Measurements from ENCODE around the gene CXCL16. TPM values are rescaled to one million over a fixed set of nuclear protein-coding genes. Genes with fewer than 3 reads are reported as not detected.

CXCL16 gene
- total RNA-seq, 1 donor from 2014 or later: 0.21 TPM

DNA sequence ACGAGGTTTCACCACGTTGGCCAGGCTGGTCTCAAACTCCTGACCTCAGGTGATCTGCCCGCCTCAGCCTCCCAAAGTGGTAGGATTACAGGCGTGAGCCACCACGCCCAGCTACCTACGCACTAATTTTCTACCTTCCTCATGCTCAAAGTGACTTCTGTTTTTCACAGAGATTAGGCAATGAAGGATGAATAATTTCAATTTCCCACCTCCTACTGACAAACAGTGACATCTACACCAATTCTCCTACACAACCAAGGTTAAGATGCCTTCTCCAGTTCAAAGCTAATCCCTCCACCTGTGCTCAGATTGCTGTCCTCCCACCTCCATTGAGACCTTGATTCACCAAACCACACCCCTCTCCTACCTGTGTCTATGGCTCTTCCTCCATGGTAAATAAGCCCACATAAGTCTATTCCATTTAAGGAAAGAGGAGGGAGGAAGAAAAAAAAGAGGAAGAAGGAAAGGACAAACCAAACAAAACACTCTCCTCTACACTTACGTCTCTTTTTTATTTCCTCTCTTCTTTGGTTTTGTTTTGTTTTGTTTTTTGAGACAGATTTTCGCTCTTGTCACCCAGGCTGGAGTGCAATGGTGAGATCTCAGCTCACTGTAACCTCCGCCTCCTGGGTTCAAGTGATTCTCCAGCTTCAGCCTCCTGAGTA is 13.9 kb downstream of the CXCL16 start:
- H3K4me3 Mint-ChIP-seq: no peak overlapping the region
- no peaks in the 10 kb centered on the region for H3F3A ChIP-seq (ENCODE audit: low read depth)
- no peaks in the 10 kb centered on the region for H3K36me3 ChIP-seq
- TF ChIP-seq EZH2phosphoT487 (IDR thresholded peaks at IDR 0.05) (no peak), EZH2 (IDR thresholded peaks at IDR 0.05) (no peak), CTCF (IDR thresholded peaks at IDR 0.05) (no peak)
- DNase-seq (ENCODE audit: low spot score): no peak
- no peaks in the 10 kb centered on the region for H3K27me3 ChIP-seq
- peaks cover 4% of the 10 kb centered on the region for H3K4me1 Mint-ChIP-seq
- H3K27ac ChIP-seq: no peak overlapping the region
- H4K20me1 ChIP-seq (ENCODE audit: low read depth): no peaks in the 10 kb centered on the region
- H3K79me2 ChIP-seq (ENCODE audit: low read depth): no peaks in the 10 kb centered on the region
- H3K4me1 ChIP-seq: no peaks in the 10 kb centered on the region
- no peak overlapping the region for H3K9ac ChIP-seq
- H3K27me3 Mint-ChIP-seq (ENCODE audit: insufficient read depth, low read depth): peaks cover 7% of the 10 kb centered on the region
- H3K9me3 ChIP-seq (ENCODE audit: low read depth): no peaks in the 10 kb centered on the region
- no peak overlapping the region for H3K4me3 ChIP-seq
- H2AFZ ChIP-seq (replicated peaks): no peak overlapping the region
- no peaks in the 10 kb centered on the region for H3K9me3 Mint-ChIP-seq
- no peak overlapping the region for H3K4me2 ChIP-seq
- peaks cover 1% of the 10 kb centered on the region for H3K36me3 Mint-ChIP-seq
- H3K27ac Mint-ChIP-seq: no peak overlapping the region

GRCh38 chr17:4724650-4725049 is 15.1 kb downstream of the CXCL16 start:
- H3K4me3 Mint-ChIP-seq: no peak overlapping the region
- peaks cover 8% of the 10 kb centered on the region for H3K27me3 Mint-ChIP-seq (ENCODE audit: insufficient read depth, low read depth)
- Histone ChIP-seq H3K4me2 (no peak overlapping the region), H3K4me3 (no peak overlapping the region), H3K27me3 (no peaks in the 10 kb centered on the region), H3K9ac (no peak overlapping the region), H3K9me3 (ENCODE audit: low read depth) (no peaks in the 10 kb centered on the region), H3K36me3 (no peaks in the 10 kb centered on the region), H4K20me1 (ENCODE audit: low read depth) (no peaks in the 10 kb centered on the region), H3K27ac (no peak overlapping the region), H2AFZ (replicated peaks) (no peak overlapping the region), H3K79me2 (ENCODE audit: low read depth) (no peaks in the 10 kb centered on the region), H3F3A (ENCODE audit: low read depth) (no peaks in the 10 kb centered on the region), H3K4me1 (no peaks in the 10 kb centered on the region)
- no peak overlapping the region for H3K27ac Mint-ChIP-seq
- no peaks in the 10 kb centered on the region for H3K9me3 Mint-ChIP-seq
- no peak for DNase-seq (ENCODE audit: low spot score)
- TF ChIP-seq CTCF (IDR thresholded peaks at IDR 0.05): no peak
- TF ChIP-seq EZH2 (IDR thresholded peaks at IDR 0.05): no peak
- no peak for TF ChIP-seq EZH2phosphoT487 (IDR thresholded peaks at IDR 0.05)
- H3K36me3 Mint-ChIP-seq: peaks cover 3% of the 10 kb centered on the region
- no peaks in the 10 kb centered on the region for H3K4me1 Mint-ChIP-seq

- Histone ChIP-seq H3K4me3 (no peak overlapping the region), H3F3A (ENCODE audit: low read depth) (no peaks in the 10 kb centered on the region), H3K9me3 (ENCODE audit: low read depth) (no peaks in the 10 kb centered on the region), H2AFZ (replicated peaks) (no peak overlapping the region), H4K20me1 (ENCODE audit: low read depth) (no peaks in the 10 kb centered on the region), H3K27me3 (no peaks in the 10 kb centered on the region), H3K79me2 (ENCODE audit: low read depth) (no peaks in the 10 kb centered on the region), H3K4me1 (no peaks in the 10 kb centered on the region), H3K36me3 (no peaks in the 10 kb centered on the region), H3K9ac (no peak overlapping the region), H3K4me2 (no peak overlapping the region), H3K27ac (no peak overlapping the region)
- Mint-ChIP-seq H3K4me3 (no peak overlapping the region), H3K27ac (no peak overlapping the region), H3K4me1 (no peaks in the 10 kb centered on the region), H3K36me3 (peaks cover 6% of the 10 kb centered on the region), H3K27me3 (ENCODE audit: insufficient read depth, low read depth) (peaks cover 12% of the 10 kb centered on the region), H3K9me3 (no peaks in the 10 kb centered on the region)
- TF ChIP-seq CTCF (IDR thresholded peaks at IDR 0.05) (no peak), EZH2phosphoT487 (IDR thresholded peaks at IDR 0.05) (no peak), EZH2 (IDR thresholded peaks at IDR 0.05) (no peak)
- no peak for DNase-seq (ENCODE audit: low spot score)
Measured at GRCh38 chr17:4722678-4723240, 17.0 kb downstream of the CXCL16 start.

Data from neural progenitor cell (in vitro differentiated cells).